Fibroblast of skin of left biceps (primary cell): ENCODE measurements around the gene XPO4.

ENCODE experiments used
- DNase-seq, 2 experiments: peaks; one replicate each; pipeline ENCODE4 v3.0.0-alpha.2; 2013; ENCODE audit warnings: low read depth in 2 of 2

XPO4 gene

GRCh38 chr13:20728579-20729311 lies 173.8 kb downstream of the XPO4 start:
- no peak for DNase-seq

GRCh38 chr13:20727856-20728255 lies 174.7 kb downstream of the XPO4 start:
- no peak for DNase-seq
